GM23338 (cell line): ENCODE data around the gene UTP18. TPM values are rescaled to one million over a fixed set of nuclear protein-coding genes. Genes with fewer than 3 reads are reported as not detected.
A peak's percentile ranks its signal among the peaks of the same experiment; 100 is the strongest.

Source experiments
- ATAC-seq: fragments of 200-7000 bp; cut with Tn5 transposase; 3 replicates; pipeline ENCODE4 v1.9.1; 2020
- DNase-seq: peaks from one replicate; pipeline ENCODE4 v3.0.0-alpha.2; 2015; ENCODE audit warnings: low spot score
- H2AFZ ChIP-seq: fragments of 200-600 bp; sonication (generic); 2 replicates; pipeline ENCODE4 v1.8.0; 2016; ENCODE audit warnings: antibody characterized with exemption, mild to moderate bottlenecking, moderate library complexity
- H3F3A ChIP-seq: fragments of 200-600 bp; sonication (generic); replicated peaks from 2 replicates; pipeline ENCODE4 v1.8.0; 2017; ENCODE audit warnings: antibody characterized with exemption, mixed run types, low read depth
- H3K27ac ChIP-seq: fragments of 200-600 bp; sonication (generic); 2 replicates; pipeline ENCODE4 v1.6.1; 2016; ENCODE audit warnings: low read depth
- H3K27me3 ChIP-seq: fragments of 200-600 bp; sonication (generic); 2 replicates; pipeline ENCODE4 v1.8.0; 2016; ENCODE audit warnings: mild to moderate bottlenecking, mixed run types, moderate library complexity; ENCODE audit not compliant: insufficient read depth
- H3K36me3 ChIP-seq: fragments of 200-600 bp; sonication (generic); 2 replicates; pipeline ENCODE4 v1.8.0; 2016; ENCODE audit warnings: mild to moderate bottlenecking; ENCODE audit not compliant: insufficient read depth
- H3K4me1 ChIP-seq: fragments of 200-600 bp; sonication (generic); 2 replicates; pipeline ENCODE4 v1.8.0; 2016; ENCODE audit warnings: mild to moderate bottlenecking, moderate library complexity; ENCODE audit not compliant: insufficient read depth
- H3K4me2 ChIP-seq: fragments of 200-600 bp; sonication (generic); 2 replicates; pipeline ENCODE4 v1.7.1; 2017; ENCODE audit warnings: mixed run types
- H3K4me3 ChIP-seq: fragments of 200-600 bp; sonication (generic); 2 replicates; pipeline ENCODE4 v1.6.1; 2016; ENCODE audit warnings: mixed run types
- H3K79me2 ChIP-seq: fragments of 200-600 bp; sonication (generic); replicated peaks from 2 replicates; pipeline ENCODE4 v1.8.0; 2017; ENCODE audit warnings: mild to moderate bottlenecking; ENCODE audit not compliant: insufficient read depth
- H3K9me2 ChIP-seq: fragments of 200-600 bp; sonication (generic); 2 replicates; pipeline ENCODE4 v1.8.0; 2017; ENCODE audit not compliant: insufficient read depth
- H4K20me1 ChIP-seq: fragments of 200-600 bp; sonication (generic); replicated peaks from 2 replicates; pipeline ENCODE4 v1.8.0; 2017; ENCODE audit warnings: mild to moderate bottlenecking; ENCODE audit not compliant: insufficient read depth
- H3K27ac Mint-ChIP-seq: 2 replicates; pipeline ENCODE4 v1.8.0; 2020; ENCODE audit warnings: inconsistent platforms, mild to moderate bottlenecking, moderate library complexity, mixed read lengths
- H3K27me3 Mint-ChIP-seq: 3 replicates; pipeline ENCODE4 v1.8.0; 2022; ENCODE audit warnings: low read depth, mild to moderate bottlenecking, moderate library complexity, mixed read lengths, inconsistent platforms; ENCODE audit not compliant: insufficient read depth, poor library complexity
- H3K36me3 Mint-ChIP-seq: 3 replicates; pipeline ENCODE4 v1.8.0; 2021; ENCODE audit warnings: low read depth, mild to moderate bottlenecking, inconsistent platforms, moderate library complexity, mixed read lengths
- H3K4me1 Mint-ChIP-seq: 3 replicates; pipeline ENCODE4 v1.8.0; 2020; ENCODE audit warnings: mild to moderate bottlenecking, inconsistent platforms, mixed read lengths
- H3K4me3 Mint-ChIP-seq: 3 replicates; pipeline ENCODE4 v1.8.0; 2021; ENCODE audit warnings: moderate library complexity, mild to moderate bottlenecking, inconsistent platforms, mixed read lengths
- H3K9me3 Mint-ChIP-seq: 3 replicates; pipeline ENCODE4 v1.8.0; 2020; ENCODE audit warnings: moderate library complexity, mild to moderate bottlenecking, inconsistent platforms, mixed read lengths
- EZH2 ChIP-seq: fragments of 200-600 bp; sonication (generic); IDR thresholded peaks from one replicate; pipeline ENCODE4 v1.8.0; 2017; ENCODE audit warnings: antibody characterized with exemption, mild to moderate bottlenecking, low read depth; ENCODE audit not compliant: unreplicated experiment
- EZH2phosphoT487 ChIP-seq: fragments of 200-600 bp; sonication (generic); IDR thresholded peaks from one replicate; pipeline ENCODE4 v1.8.1; 2018; ENCODE audit warnings: antibody characterized with exemption; ENCODE audit not compliant: unreplicated experiment
- POLR2AphosphoS5 ChIP-seq: IDR thresholded peaks from 2 replicates; pipeline ENCODE4 v1.6.1; 2016; ENCODE audit warnings: antibody characterized with exemption, low read depth
- STAT1 ChIP-seq: IDR thresholded peaks from one replicate; pipeline ENCODE4 v1.6.1; 2016; ENCODE audit warnings: antibody characterized with exemption; ENCODE audit not compliant: unreplicated experiment
- ZNF114 ChIP-seq: fragments of 250-450 bp; sonication (Bioruptor Pico); IDR thresholded peaks from 2 replicates; pipeline ENCODE4 v1.5.0; 2020; ENCODE audit warnings: mild to moderate bottlenecking, moderate library complexity
- ZNF331 ChIP-seq: fragments of 250-450 bp; sonication (Bioruptor Pico); IDR thresholded peaks from 2 replicates; pipeline ENCODE4 v1.5.0; 2020; ENCODE audit warnings: low read depth, mild to moderate bottlenecking, moderate library complexity
- polyA plus RNA-seq: library from polyadenylated mRNA; unstranded; fragments of >200 nt; fragmentation: Nextera tagmentation; extraction: Ambion mirVana; gene quantifications from 2 replicates; pipeline ENCODE4 v1.2.1, GENCODE V29; 2016
- total RNA-seq: library from RNA; depleted of rRNA; stranded (reverse); fragments of >200 nt; shearing (Covaris generic); gene quantifications from 2 replicates; pipeline ENCODE4 v1.2.3, GENCODE V29; 2014
- TF ChIP-seq, protein P1 (sequence below), 2 experiments: fragments of 200-600 bp in 1 of 2; sonication (generic) in 1 of 2; conservative IDR thresholded peaks; 2 replicates each; pipeline versions ENCODE4 v1.5.1 to v1.6.1; 2016 to 2017; ENCODE audit warnings: antibody characterized with exemption in 2 of 2, low read depth in 2 of 2, mild to moderate bottlenecking in 2 of 2, moderate library complexity in 1 of 2
- TF ChIP-seq, protein P2 (sequence below): IDR thresholded peaks from one replicate; pipeline ENCODE4 v1.6.1; 2018; ENCODE audit warnings: antibody characterized with exemption; ENCODE audit not compliant: unreplicated experiment
- TF ChIP-seq, protein P3 (sequence below): IDR thresholded peaks from 2 replicates; pipeline ENCODE4 v1.6.1; 2016; ENCODE audit warnings: antibody characterized with exemption

The UTP18 gene
- total and polyA plus RNA-seq, 2 experiments from 2014 or later = 79.4 to 87.9 TPM

DNA sequence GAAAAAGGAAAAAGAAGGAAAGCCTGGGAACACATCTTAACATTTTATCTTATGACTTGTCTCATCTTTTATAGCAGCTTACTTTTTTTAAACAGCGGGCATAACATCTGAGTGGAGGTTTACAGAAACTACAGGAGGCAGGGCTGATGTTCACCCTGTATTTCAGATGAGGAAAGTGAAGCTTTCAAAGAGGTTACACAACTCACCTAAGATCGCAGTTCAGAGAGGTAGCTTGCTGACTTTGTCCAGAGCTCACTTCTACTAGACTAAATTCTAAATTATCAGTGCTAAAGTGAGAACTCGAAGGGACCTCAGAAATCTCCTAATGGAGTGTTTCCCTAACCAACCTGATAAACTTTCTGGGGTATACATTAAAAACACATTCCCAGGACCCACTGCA is 4.2 kb upstream of the UTP18 start:
- Mint-ChIP-seq H3K27ac (no peak overlapping the region), H3K4me1 (peaks cover 21% of the 10 kb centered on the region; the same call in 2 of the 3 replicates), H3K36me3 (peaks cover 79% of the 10 kb centered on the region), H3K4me3 (no peak overlapping the region), H3K27me3 (peaks cover 3% of the 10 kb centered on the region), H3K9me3 (no peaks in the 10 kb centered on the region)
- Histone ChIP-seq H3K4me3 (no peak overlapping the region), H3K79me2 (peaks cover 88% of the 10 kb centered on the region), H2AFZ (no peak overlapping the region), H4K20me1 (peaks cover 43% of the 10 kb centered on the region), H3K36me3 (peaks cover 17% of the 10 kb centered on the region), H3K9me2 (no peaks in the 10 kb centered on the region), H3K4me1 (peaks cover 13% of the 10 kb centered on the region), H3K27ac (no peak overlapping the region), H3K4me2 (no peak overlapping the region), H3F3A (no peaks in the 10 kb centered on the region), H3K27me3 (no peaks in the 10 kb centered on the region)
- TF ChIP-seq STAT1 (no peak), EZH2phosphoT487 (no peak), ZNF331 (no peak), EZH2 (no peak)
- TF ChIP-seq, protein P1, sequence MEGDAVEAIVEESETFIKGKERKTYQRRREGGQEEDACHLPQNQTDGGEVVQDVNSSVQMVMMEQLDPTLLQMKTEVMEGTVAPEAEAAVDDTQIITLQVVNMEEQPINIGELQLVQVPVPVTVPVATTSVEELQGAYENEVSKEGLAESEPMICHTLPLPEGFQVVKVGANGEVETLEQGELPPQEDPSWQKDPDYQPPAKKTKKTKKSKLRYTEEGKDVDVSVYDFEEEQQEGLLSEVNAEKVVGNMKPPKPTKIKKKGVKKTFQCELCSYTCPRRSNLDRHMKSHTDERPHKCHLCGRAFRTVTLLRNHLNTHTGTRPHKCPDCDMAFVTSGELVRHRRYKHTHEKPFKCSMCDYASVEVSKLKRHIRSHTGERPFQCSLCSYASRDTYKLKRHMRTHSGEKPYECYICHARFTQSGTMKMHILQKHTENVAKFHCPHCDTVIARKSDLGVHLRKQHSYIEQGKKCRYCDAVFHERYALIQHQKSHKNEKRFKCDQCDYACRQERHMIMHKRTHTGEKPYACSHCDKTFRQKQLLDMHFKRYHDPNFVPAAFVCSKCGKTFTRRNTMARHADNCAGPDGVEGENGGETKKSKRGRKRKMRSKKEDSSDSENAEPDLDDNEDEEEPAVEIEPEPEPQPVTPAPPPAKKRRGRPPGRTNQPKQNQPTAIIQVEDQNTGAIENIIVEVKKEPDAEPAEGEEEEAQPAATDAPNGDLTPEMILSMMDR (conservative IDR thresholded peaks at IDR 0.05; ENCODE audit: low read depth in 2 of 2) = no peak
- DNase-seq (no peak), ATAC-seq (no peak)

DNA sequence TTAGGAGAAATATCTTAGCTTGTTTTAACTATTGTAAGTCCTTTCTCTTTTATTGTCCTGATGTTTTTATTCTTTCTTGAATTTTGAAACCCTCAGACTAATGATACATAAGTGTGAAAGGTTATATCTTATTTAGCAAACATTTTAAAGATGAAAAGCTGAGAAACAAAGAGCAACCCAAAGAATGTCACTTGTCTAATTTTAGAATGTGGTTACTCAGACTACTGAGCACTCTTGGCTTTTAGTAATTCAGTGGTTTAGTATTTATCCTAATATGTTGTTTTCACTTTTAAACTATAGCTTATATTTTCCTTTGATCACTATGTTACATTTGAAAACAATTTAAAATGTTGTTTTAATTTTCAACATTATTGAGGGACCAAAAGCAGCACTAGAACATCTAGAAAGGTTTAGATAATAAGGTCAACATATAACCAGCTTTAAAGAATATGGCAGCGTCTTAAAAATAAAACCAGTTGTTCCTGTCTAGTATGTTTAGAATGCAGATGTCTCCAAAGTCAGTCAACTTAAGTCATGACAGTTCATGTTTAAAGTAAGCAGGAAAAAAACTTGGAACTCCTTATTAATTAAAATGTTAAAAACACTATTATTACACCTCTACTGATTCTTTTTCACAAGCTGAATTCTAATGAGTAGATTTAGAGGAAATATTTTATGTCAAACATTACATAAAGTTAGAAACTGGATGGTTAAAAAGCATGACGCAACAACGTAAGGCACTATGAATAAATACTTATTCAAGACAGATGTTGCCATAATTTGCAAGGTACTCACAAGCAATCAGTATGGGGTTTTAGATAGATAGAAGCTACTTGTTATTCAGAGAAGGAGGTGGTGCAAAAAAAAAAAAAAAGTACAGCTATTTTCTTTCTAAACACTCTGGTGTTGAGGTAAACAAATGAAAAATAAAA is 2.9 kb upstream of the UTP18 start:
- Histone ChIP-seq H3K27ac (no peak overlapping the region), H3K79me2 (peaks cover 88% of the 10 kb centered on the region), H2AFZ (no peak overlapping the region), H3K4me3 (peak overlapping the region; percentile 98), H3K9me2 (no peaks in the 10 kb centered on the region), H3K4me2 (peak overlapping the region; percentile 99), H3K36me3 (peaks cover 14% of the 10 kb centered on the region), H3K27me3 (no peaks in the 10 kb centered on the region), H3F3A (no peaks in the 10 kb centered on the region; the same call in 1 of the 2 replicates), H4K20me1 (peaks cover 35% of the 10 kb centered on the region), H3K4me1 (peaks cover 16% of the 10 kb centered on the region)
- H3K27me3 Mint-ChIP-seq = peaks cover 4% of the 10 kb centered on the region
- ATAC-seq (no peak), DNase-seq (no peak)
- H3K27ac Mint-ChIP-seq = 0 out of 2 replicates have a peak overlapping the region, but pooled peaks have one; percentile 44
- peak overlapping the region; percentile 89 for H3K4me3 Mint-ChIP-seq
- H3K4me1 Mint-ChIP-seq = peaks cover 26% of the 10 kb centered on the region
- peaks cover 74% of the 10 kb centered on the region for H3K36me3 Mint-ChIP-seq
- no peaks in the 10 kb centered on the region for H3K9me3 Mint-ChIP-seq
- TF ChIP-seq, protein P2, sequence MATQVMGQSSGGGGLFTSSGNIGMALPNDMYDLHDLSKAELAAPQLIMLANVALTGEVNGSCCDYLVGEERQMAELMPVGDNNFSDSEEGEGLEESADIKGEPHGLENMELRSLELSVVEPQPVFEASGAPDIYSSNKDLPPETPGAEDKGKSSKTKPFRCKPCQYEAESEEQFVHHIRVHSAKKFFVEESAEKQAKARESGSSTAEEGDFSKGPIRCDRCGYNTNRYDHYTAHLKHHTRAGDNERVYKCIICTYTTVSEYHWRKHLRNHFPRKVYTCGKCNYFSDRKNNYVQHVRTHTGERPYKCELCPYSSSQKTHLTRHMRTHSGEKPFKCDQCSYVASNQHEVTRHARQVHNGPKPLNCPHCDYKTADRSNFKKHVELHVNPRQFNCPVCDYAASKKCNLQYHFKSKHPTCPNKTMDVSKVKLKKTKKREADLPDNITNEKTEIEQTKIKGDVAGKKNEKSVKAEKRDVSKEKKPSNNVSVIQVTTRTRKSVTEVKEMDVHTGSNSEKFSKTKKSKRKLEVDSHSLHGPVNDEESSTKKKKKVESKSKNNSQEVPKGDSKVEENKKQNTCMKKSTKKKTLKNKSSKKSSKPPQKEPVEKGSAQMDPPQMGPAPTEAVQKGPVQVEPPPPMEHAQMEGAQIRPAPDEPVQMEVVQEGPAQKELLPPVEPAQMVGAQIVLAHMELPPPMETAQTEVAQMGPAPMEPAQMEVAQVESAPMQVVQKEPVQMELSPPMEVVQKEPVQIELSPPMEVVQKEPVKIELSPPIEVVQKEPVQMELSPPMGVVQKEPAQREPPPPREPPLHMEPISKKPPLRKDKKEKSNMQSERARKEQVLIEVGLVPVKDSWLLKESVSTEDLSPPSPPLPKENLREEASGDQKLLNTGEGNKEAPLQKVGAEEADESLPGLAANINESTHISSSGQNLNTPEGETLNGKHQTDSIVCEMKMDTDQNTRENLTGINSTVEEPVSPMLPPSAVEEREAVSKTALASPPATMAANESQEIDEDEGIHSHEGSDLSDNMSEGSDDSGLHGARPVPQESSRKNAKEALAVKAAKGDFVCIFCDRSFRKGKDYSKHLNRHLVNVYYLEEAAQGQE = no peak
- no peak for TF ChIP-seq EZH2phosphoT487
- no peak for TF ChIP-seq ZNF331
- TF ChIP-seq, protein P3, sequence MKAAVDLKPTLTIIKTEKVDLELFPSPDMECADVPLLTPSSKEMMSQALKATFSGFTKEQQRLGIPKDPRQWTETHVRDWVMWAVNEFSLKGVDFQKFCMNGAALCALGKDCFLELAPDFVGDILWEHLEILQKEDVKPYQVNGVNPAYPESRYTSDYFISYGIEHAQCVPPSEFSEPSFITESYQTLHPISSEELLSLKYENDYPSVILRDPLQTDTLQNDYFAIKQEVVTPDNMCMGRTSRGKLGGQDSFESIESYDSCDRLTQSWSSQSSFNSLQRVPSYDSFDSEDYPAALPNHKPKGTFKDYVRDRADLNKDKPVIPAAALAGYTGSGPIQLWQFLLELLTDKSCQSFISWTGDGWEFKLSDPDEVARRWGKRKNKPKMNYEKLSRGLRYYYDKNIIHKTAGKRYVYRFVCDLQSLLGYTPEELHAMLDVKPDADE = no peak
- no peak for TF ChIP-seq ZNF114
- no peak for TF ChIP-seq EZH2
- no peak for TF ChIP-seq POLR2AphosphoS5
